ENCODE measurements around the gene CPSF2.

Gene CPSF2

DNA sequence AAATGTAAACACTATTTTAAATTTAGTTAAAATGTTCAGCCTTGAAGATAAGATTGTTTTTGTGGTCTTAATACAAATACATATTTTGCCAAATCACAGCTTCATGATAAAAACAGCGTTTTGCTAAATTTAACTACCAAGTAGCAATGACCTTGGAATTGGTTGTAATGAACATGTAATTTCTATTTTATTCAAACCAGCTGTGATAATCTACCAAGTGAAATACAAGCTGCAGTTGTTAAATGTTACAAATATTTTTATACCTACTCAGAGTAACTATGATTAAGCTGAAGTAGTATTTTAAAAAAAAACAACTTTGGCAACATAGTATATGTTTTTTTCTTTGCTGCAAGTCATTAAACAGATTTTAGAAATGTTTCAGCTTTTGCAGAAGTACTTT, 96.2 kb downstream of the CPSF2 start:
- no peaks in the 10 kb centered on the region for H3K79me2 ChIP-seq (ENCODE audit: control insufficient read depth, insufficient read depth, low read length)
- no peaks in the 10 kb centered on the region for H3K36me3 ChIP-seq (ENCODE audit: control insufficient read depth, insufficient read depth, low read length)
- no peak overlapping the region for H3K4me2 ChIP-seq (ENCODE audit: low read length)
- no peak overlapping the region for H2BK120ac ChIP-seq (ENCODE audit: low read depth, low read length)
- H2BK15ac ChIP-seq (replicated peaks; ENCODE audit: low read depth): no peak overlapping the region
- H2BK5ac ChIP-seq (ENCODE audit: low read length): no peak overlapping the region
- H3K56ac ChIP-seq (ENCODE audit: low read length): no peak overlapping the region
- no peaks in the 10 kb centered on the region for H3K79me1 ChIP-seq (ENCODE audit: low read length)
- H3K23ac ChIP-seq (ENCODE audit: low read length): no peak overlapping the region
- H3K4me3 ChIP-seq (ENCODE audit: low read length): no peak overlapping the region
- no peaks in the 10 kb centered on the region for H3K27me3 ChIP-seq (ENCODE audit: insufficient read depth, low read length, poor library complexity)
- no CpG with 5 or more reads among the region's 1 CpG for WGBS (ENCODE audit: extremely low coverage, insufficient coverage, low lambda C conversion rate)
- H3K9ac ChIP-seq (ENCODE audit: low read length): no peak overlapping the region
- H4K8ac ChIP-seq (ENCODE audit: low read depth, low read length): no peak overlapping the region
- H3K4ac ChIP-seq (ENCODE audit: low read depth, low read length): no peak overlapping the region
- H3K27ac ChIP-seq (ENCODE audit: low read depth, low read length): no peak overlapping the region
- no peaks in the 10 kb centered on the region for H3K4me1 ChIP-seq (ENCODE audit: control insufficient read depth, low read depth, low read length)
- no peak overlapping the region for H3K18ac ChIP-seq (ENCODE audit: low read length)
- H4K5ac ChIP-seq (ENCODE audit: low read length): no peak overlapping the region
- H2AK5ac ChIP-seq (ENCODE audit: low read length): no peak overlapping the region
- DNase-seq: no peak

Measured in mesendoderm (in vitro differentiated cells).